Measurements from ENCODE around the gene GATA6. TPM values are rescaled to one million over a fixed set of nuclear protein-coding genes. Genes with fewer than 3 reads are reported as not detected.

GATA6 gene
- total RNA-seq, 1 experiment from 2014 or later: 7.5 TPM

DNA sequence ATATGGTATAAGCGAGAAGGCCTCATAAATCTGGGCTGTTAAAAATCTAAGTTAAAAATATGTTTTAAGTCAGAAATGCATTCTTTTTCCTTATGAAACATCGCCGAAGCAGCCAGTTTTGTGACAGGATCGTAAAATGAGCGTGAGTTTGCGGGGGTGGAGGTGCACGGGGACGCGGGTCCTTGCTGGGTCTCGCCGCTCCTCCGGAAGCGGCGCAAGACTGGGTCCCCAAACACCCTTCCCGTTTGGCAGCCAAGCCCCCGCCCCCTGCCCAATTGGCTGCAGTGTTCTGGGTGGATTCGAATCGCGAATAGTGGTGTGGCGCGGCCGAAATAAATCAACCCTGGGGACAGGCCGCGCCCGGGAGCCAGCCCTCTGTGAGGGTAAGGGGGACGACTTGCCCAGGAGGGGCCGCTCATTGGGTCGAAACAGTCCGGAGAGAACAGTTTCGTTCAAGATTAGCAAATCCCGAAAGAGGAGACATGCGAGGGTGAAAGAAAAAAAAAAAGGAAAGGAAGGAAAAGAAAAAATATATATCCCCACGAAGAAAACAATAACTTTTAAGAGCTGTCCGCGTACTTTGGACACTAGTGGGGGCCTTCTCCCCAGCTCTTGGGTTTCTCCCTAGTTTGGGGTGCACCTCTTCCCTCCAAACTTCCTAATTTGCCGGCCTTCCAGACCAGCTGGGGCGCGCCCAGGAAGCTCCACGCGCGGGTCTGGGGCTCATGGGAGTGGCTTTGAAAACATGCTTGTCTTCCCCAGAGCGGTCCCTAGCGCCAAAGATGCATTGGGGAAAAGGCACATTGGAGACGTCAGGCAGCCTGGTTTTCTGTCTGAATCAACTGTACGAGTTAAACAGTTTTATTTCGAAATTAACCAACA lies 3.1 kb upstream of the GATA6 start:
- no peak for DNase-seq (ENCODE audit: low spot score)

DNA sequence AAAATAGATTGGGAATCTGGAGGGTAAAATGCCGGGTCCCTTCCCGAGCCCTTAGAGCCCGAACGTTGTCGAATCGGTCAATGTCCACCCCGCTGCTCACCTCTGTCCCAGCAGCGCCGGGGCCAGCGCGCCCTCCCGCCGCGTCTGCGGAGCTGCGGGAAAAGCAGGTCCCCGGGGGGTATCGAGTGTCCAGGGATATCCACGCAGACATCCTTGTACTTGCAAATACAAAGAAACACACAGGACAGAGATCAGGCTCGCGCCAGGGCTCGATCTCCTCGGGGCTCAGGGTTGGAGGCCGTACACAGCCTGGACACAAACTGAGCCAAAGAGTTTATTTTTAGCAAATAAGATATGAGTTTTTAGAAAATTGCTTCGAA lies 2.3 kb upstream of the GATA6 start:
- no peak for DNase-seq (ENCODE audit: low spot score)

DNA sequence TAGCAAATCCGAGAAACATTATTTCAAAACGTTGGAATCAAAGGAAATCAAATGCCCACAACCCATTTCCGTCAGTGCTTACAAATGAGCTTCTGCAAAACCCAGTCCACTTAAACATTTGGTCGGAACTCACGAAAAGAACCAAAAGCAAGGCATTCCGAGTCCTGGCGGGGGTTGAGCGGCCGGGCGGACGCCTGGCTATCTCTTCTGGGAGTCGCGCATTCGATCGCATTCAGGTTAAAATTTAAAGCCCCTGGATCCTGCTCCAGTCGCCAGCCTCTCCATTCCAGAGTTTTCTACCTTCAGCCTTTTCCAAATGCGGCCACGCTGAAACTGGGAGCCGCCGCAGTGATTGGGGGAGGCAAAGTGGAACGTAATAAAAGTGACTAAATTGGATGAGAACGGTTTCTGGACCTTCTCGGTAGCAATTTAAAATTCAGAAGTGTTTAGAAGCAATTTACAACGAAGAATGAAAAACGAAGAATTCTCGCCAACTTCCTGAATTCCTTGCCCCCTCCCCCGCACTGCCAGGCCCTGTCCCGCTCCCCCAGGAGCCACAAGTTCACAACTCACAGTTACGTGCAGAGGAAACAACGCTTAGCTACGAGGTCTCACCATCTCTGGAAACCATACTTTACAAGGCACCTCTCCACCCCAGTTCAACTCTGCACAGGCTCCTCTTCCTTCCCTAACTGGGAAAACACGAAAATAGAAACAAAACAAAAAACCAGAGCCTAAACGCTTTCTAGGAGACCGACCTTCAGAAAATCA lies 1.7 kb upstream of the GATA6 start:
- DNase-seq (ENCODE audit: low spot score): no peak

DNA sequence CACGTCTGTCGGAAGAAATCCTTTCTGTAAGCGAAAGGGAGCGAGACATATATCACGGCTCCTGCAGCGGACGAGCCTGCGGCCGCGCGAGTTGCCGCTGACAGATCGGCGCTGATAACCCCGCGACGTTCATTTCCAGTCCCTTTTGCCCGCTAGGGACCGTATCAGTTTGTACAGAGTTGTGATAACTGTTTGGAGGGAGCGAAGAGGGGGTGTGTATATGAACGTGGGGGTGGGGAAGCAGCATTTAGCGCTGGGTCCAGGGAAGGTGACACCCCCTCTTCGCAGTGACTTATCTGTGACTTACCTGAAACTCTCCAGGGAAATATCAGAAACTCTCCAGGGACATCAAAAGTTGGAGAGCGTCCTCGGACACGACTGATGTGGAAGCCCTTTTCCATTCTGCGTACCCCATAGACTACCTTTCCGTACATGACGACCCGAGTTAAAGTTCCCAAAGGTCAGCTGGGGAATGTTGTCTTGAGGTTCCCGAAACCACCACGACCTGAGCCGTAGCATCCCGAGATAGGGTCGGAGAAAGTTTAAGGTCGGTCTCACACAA lies 948 bp upstream of the GATA6 start:
- no peak for DNase-seq (ENCODE audit: low spot score)

DNA sequence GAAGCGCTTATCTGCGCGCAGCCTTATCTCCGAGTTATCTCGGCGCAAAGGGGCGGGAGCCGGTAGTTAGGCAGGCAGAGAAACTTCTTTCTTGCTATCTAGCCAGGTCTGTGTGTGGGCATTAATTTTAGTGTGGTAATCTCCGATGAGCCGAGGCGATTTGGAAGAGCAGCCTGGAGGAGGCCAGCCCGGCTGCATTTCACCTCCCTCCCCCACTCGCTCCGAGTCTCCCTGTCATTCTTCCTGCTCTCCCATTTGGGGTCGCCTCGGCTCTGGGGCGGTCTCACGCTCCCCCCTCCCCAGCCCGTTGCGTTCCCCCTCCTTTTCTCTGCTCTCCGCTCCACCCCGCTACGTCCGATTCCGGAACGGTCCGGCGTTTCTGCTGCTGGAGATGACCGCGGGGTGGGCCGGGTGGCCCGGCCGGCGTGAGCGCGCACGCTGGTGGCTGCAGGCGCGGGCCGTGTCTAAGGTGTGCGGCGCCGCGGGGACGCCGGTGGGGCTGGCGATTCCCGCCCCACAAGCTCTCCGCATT lies 566 bp downstream of the GATA6 start:
- peak; percentile 36 for DNase-seq (ENCODE audit: low spot score)

DNA sequence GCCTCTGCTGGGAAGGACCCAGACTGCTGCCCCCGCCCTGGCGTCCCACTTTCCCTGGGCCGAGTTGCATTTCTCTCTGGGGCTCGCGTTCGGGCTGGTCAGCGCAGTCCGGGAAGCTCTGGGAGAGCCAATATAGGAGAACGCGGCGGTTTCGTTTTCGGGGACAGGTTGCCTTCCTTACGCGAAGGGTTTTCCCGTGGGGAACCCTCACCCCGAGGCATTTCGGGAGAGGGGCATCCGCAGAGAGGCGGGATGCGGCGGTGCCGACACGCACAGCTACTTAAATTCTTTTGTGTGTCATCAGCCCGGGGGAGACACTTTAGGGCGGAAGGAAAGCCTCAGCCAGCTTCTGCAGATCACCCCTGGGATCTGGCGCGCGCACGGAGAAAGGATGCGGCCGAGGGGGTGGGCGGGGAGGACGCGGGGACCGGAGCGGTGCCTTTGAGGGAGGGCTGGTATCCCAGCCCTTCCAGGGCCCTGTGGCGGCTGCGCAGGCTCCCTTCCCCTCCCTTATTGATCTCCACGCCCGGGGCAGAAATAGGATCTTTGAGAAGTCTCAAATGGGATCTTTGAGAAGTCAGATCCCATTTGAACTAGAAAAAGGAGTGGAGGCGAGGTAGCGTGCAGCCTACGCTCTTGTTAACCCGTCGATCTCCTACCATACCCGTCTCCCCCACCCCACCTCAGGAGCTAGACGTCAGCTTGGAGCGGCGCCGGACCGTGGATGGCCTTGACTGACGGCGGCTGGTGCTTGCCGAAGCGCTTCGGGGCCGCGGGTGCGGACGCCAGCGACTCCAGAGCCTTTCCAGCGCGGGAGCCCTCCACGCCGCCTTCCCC lies 1.2 kb downstream of the GATA6 start:
- DNase-seq (ENCODE audit: low spot score): peak; percentile 26

DNA sequence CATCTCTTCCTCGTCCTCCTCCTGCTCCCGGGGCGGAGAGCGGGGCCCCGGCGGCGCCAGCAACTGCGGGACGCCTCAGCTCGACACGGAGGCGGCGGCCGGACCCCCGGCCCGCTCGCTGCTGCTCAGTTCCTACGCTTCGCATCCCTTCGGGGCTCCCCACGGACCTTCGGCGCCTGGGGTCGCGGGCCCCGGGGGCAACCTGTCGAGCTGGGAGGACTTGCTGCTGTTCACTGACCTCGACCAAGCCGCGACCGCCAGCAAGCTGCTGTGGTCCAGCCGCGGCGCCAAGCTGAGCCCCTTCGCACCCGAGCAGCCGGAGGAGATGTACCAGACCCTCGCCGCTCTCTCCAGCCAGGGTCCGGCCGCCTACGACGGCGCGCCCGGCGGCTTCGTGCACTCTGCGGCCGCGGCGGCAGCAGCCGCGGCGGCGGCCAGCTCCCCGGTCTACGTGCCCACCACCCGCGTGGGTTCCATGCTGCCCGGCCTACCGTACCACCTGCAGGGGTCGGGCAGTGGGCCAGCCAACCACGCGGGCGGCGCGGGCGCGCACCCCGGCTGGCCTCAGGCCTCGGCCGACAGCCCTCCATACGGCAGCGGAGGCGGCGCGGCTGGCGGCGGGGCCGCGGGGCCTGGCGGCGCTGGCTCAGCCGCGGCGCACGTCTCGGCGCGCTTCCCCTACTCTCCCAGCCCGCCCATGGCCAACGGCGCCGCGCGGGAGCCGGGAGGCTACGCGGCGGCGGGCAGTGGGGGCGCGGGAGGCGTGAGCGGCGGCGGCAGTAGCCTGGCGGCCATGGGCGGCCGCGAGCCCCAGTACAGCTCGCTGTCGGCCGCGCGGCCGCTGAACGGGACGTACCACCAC lies 2.1 kb downstream of the GATA6 start:
- DNase-seq (ENCODE audit: low spot score): no peak

DNA sequence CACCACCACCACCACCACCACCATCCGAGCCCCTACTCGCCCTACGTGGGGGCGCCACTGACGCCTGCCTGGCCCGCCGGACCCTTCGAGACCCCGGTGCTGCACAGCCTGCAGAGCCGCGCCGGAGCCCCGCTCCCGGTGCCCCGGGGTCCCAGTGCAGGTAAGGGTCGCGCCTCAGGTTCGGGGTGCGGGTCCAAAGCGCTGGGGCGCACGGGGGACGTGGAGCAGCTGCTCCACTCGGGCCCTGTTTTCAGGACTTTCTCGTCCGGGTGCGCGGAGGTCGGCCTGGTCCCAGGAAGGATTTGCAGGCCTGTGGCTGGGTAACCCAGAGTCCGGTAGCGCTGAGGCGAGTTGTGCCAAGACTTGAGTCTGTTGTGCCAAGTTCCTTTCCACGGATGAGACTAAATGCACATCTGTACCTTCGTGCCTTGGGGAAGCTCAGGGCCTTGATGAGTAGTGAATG lies 2.8 kb downstream of the GATA6 start:
- no peak for DNase-seq (ENCODE audit: low spot score)

DNA sequence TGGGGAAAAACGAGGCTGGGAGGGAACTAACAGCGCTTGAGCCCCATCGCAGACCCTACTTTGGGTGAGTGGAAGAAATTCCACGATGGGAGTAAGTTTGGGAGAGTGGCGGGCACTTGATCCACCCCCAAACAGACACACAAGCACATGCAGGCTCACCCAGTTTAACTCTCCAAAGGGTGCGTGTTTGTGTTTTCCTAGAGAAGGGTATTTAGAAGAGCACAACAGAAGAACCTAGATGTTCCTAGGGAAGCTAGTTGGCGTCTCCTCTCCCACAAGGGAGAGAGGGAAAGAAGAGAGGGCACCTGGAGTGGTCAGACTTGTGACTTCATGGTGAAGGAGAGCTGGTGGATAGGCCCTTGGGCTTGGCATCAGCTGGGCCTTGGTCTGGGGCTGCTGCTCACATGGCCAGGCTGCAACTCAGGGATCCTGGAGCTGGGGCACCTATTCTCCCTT lies 3.2 kb downstream of the GATA6 start:
- DNase-seq (ENCODE audit: low spot score): no peak

DNA sequence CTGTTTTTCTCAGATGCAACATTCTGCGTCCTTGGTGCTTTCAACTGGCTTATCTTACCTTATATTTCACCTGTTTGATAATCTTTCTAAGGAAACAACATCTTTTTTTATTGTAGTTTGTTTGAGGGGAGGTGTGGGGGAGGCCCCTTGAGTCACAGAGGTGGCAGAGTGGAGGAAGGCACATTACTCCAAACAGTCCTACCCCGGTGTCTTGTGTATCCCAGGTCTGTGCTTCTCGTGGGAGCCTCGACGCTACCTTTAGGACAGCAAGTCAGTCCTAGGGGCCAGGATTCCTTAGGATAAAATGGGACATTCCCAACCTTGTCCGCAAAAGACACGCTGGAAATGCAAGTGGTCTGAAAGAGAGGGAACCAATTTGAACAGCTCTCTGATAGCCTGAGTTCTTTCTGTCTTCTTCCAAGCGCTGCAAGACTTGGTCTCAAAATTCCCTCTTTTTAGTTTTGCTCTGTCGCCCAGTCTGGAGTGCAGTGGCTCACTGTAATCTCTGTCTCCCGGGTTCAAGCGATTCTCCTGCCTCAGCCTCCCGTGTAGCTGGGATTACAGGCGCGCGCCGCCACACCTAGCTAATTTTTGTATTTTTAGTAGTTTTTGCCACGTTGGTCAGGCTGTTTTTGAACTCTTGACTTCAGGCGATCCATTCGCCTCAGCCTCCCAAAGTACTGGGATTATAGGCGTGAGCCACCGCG lies 4.0 kb downstream of the GATA6 start:
- DNase-seq (ENCODE audit: low spot score): no peak

DNA sequence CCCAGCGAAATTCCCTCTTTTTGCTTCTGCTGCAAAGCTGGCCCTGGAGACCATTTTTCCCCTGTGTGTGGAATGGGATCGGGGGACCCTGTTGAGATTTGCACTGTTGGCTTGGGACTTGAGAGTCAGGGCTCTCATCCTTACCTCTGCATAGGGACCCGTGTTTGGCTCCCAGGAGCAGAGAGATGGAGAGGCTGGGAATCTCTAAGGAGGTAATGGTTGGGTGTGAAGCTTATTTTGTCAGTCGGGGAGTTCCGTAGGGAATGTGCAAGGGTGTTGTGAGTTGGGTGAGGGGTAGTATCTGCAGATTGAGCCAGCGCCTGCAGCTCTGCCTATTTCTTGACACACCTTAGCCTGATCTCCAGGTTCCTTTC lies 4.5 kb downstream of the GATA6 start:
- no peak for DNase-seq (ENCODE audit: low spot score)

DNA sequence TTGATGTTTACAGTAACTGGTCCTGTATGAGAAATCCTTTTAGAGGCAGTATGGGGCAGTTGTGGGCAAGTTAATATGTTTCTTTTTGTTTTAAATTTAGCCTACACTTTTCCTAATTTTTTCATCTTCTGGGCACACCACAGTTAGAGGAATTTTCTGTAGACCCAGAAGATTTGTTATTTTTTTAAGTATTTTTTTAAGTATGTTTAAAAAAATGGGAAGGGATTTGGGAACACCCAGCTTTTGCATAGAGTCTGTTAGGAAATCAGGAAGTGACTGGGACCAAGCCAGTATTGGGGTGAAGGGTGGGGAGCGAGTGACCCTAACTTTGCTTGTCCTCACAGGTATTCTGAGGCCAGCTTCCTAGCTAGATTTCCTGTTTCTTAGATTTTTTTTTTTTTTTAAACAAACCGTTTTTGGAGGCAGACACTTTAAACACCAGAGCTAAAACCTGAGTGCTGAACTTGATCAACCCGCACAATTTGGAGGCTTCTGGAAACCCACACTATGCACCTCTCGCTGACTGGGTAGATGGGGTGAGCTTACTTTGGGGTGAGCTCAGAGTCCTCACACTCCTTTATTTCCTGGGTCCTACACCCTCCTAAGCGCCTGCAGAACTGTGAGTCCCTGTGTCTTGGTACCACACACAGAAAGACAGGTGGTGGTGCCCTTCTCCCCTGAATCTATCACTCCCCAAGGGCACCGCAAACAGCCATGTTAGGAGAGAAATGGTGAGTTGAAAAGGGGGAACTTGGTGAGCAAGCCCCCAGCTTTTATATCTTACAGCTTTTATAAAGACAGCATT lies 5.2 kb downstream of the GATA6 start:
- DNase-seq (ENCODE audit: low spot score): no peak

DNA sequence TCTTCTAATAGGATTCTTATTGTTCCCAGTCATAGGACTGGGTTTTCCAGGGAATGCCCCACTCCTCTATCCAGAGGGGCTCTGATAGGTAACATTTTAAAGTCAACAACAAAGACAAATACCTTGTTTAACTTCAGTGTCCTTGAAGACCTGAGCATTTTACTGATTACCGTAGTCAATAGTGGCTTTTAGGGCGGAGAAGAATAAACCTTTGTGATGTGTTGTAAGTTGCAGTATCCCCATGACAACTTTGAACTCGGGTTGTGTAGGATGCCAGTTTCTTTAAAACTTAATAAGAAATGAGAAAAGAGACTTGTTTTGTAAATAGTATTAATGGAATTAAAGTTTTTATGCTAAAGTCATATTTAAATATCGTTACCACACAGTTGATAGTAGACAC lies 6.0 kb downstream of the GATA6 start:
- DNase-seq (ENCODE audit: low spot score): no peak

DNA sequence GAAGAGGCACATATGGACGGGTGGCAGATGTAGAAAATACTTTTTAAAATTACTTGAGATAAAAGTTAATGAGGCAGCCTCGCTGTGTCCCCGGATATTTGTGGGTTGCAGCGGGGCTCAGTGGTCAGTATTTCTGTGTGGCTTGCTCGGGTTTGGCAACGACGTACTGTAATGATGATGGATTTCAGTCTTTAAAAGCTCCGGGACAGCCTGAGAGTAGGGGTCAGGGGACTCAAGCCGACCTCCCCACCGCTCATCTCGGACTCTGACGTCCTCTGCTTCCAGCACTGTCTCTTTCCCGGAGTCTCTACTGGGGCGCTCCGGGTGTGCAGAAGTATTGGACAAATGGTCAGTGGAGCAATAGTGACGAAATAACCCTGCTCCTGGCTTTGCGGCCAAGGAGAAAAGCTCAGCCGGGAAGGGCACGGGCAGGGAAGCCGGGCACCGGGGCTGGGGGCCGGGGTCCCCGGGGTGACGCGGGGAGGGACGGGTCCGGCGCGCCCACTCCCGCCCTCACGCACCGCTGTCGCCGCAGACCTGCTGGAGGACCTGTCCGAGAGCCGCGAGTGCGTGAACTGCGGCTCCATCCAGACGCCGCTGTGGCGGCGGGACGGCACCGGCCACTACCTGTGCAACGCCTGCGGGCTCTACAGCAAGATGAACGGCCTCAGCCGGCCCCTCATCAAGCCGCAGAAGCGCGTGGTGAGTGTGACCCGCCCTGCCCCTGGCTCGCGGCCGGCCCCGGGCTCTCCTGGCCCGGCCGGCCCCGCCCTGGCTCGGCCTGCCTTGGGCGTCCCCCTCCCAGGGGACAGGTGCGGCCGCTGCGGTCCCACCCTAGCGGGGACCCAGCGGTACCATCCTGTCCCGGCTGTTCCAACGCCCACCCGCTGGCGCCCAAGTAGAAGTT lies 7.3 kb downstream of the GATA6 start:
- no peak for DNase-seq (ENCODE audit: low spot score)

DNA sequence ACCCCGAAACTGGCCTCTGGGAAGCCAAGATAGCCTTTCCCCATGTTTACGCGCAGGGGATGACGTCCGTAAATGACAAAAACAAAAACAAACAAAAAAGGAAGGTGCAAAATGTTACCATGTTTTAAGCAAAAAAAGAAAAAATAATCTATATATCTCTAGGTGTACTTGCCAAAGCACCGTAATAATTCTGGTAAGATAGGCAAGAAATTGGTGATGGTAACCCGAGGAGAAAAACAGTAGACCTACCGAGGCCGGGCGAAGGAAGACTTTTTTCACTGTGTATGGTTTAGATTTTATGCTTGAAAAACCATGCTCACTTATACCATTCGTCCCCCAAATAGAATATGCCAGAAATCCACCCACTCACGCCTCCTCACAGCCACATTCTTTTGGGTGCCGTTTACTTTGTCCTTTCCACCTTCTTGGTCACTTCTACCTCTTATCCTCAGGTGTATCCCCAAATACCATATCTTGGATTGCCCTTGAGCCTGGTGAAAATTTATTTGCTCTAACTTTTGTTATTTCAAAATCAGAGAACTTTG lies 8.0 kb downstream of the GATA6 start:
- DNase-seq (ENCODE audit: low spot score): no peak

DNA sequence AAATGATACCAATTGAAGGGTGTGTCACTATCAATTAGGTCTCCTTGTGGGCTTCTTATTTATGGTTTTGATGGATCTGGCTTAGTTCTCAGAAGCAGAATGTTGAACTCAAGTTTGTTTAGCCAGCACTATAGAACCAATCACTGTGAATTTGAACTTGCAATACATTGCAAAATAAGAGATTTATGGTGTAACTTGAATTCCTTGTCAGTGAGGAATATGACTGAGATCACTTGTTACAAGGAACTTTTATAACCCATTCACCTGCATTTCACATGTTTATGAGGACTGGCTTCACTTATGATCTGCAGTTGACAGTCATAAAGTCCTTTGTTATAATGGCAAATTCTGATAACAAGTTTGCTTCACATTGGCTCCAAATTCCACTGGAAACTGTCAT lies 9.8 kb downstream of the GATA6 start:
- no peak for DNase-seq (ENCODE audit: low spot score)

DNA sequence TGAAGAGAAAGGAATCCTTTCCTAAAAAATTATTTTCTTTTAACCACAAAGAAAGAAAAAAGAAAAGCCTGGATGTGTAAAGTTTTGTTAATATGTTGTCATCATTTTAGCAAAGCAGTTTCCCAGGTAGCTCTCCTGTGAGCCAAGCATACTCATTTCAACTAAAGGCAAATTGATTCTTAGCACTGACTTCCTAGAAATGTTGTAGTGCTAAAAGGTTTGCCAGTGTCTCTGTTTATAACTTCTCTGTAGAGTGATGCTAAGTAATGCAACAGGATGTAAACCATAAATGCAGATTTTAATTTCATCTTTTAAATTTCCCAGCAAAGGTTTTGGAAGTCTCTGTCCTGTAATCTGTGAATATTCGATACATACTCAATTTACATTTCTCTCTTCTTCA lies 10.2 kb downstream of the GATA6 start:
- no peak for DNase-seq (ENCODE audit: low spot score)

DNA sequence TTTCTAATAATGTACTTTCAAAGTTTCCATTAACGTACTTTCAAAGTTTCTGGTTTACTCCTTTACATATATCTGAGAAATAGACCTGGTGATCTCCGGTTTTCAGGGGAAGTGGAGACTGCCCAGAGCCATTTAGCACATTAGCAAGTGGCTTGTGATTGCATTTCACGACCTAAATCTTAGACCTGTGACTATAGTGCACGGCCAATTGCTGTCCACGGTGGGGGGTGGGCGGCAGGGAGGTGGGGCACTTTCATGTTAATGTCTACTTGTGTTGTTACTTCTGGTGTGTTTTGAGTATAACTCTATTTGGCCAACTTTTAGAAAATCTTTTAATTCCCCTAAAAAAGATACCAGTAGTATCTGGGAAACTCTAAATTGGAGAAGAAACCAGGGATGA lies 11.3 kb downstream of the GATA6 start:
- no peak for DNase-seq (ENCODE audit: low spot score)
